ENCODE results near the gene MAP2. TPM values are rescaled to one million over a fixed set of nuclear protein-coding genes. Genes with fewer than 3 reads are reported as not detected.

MAP2 gene
- total RNA-seq, 2 donors from 2014 or later: 0.31 to 0.97 TPM

GRCh38 chr2:209533391-209533790 lies 109.5 kb downstream of the MAP2 start:
- no peak for DNase-seq
- Mint-ChIP-seq H3K4me1 (ENCODE audit: low read depth) (no peaks in the 10 kb centered on the region), H3K9me3 (no peaks in the 10 kb centered on the region), H3K27me3 (ENCODE audit: low read depth) (no peaks in the 10 kb centered on the region), H3K4me3 (no peak overlapping the region), H3K27ac (no peak overlapping the region), H3K36me3 (ENCODE audit: insufficient read depth in 2 of 2) (no peaks in the 10 kb centered on the region)
- no peak for ATAC-seq (replicated peaks in 1 of 2)

- no peak for ATAC-seq (replicated peaks in 1 of 2)
- H3K4me3 Mint-ChIP-seq: no peak overlapping the region
- no peaks in the 10 kb centered on the region for H3K27me3 Mint-ChIP-seq (ENCODE audit: low read depth)
- H3K27ac Mint-ChIP-seq: no peak overlapping the region
- H3K36me3 Mint-ChIP-seq (ENCODE audit: insufficient read depth in 2 of 2): no peaks in the 10 kb centered on the region
- H3K4me1 Mint-ChIP-seq (ENCODE audit: low read depth): no peaks in the 10 kb centered on the region
- H3K9me3 Mint-ChIP-seq: no peaks in the 10 kb centered on the region
- DNase-seq: no peak
Observed at GRCh38 chr2:209534228-209534627, 110.4 kb downstream of the MAP2 start.

- no peaks in the 10 kb centered on the region for H3K36me3 Mint-ChIP-seq (ENCODE audit: insufficient read depth in 2 of 2)
- DNase-seq: no peak
- no peak overlapping the region for H3K27ac Mint-ChIP-seq
- no peaks in the 10 kb centered on the region for H3K27me3 Mint-ChIP-seq (ENCODE audit: low read depth)
- H3K9me3 Mint-ChIP-seq: no peaks in the 10 kb centered on the region
- H3K4me3 Mint-ChIP-seq: no peak overlapping the region
- ATAC-seq (replicated peaks in 1 of 2): no peak
- no peaks in the 10 kb centered on the region for H3K4me1 Mint-ChIP-seq (ENCODE audit: low read depth)
Observed at GRCh38 chr2:209536363-209536762, 112.5 kb downstream of the MAP2 start.

- Mint-ChIP-seq H3K27ac (no peak overlapping the region), H3K9me3 (no peaks in the 10 kb centered on the region), H3K36me3 (ENCODE audit: insufficient read depth in 2 of 2) (no peaks in the 10 kb centered on the region), H3K27me3 (ENCODE audit: low read depth) (no peaks in the 10 kb centered on the region), H3K4me1 (ENCODE audit: low read depth) (no peaks in the 10 kb centered on the region), H3K4me3 (no peak overlapping the region)
- ATAC-seq (replicated peaks in 1 of 2) (no peak), DNase-seq (no peak)
Observed at GRCh38 chr2:209547726-209548125, 123.9 kb downstream of the MAP2 start.

- H3K4me3 Mint-ChIP-seq: no peak overlapping the region
- no peaks in the 10 kb centered on the region for H3K9me3 Mint-ChIP-seq
- DNase-seq (no peak), ATAC-seq (replicated peaks in 1 of 2) (no peak)
- H3K4me1 Mint-ChIP-seq (ENCODE audit: low read depth): no peaks in the 10 kb centered on the region
- no peaks in the 10 kb centered on the region for H3K27me3 Mint-ChIP-seq (ENCODE audit: low read depth)
- H3K36me3 Mint-ChIP-seq (ENCODE audit: insufficient read depth in 2 of 2): no peaks in the 10 kb centered on the region
- H3K27ac Mint-ChIP-seq: no peak overlapping the region
Observed at GRCh38 chr2:209549589-209549988, 125.7 kb downstream of the MAP2 start.

- no peaks in the 10 kb centered on the region for H3K4me1 Mint-ChIP-seq (ENCODE audit: low read depth)
- no peak overlapping the region for H3K4me3 Mint-ChIP-seq
- no peak for DNase-seq
- ATAC-seq (replicated peaks in 1 of 2): no peak
- no peaks in the 10 kb centered on the region for H3K27me3 Mint-ChIP-seq (ENCODE audit: low read depth)
- no peak overlapping the region for H3K27ac Mint-ChIP-seq
- no peaks in the 10 kb centered on the region for H3K9me3 Mint-ChIP-seq
- no peaks in the 10 kb centered on the region for H3K36me3 Mint-ChIP-seq (ENCODE audit: insufficient read depth in 2 of 2)
Observed at GRCh38 chr2:209553913-209554312, 130.1 kb downstream of the MAP2 start.

GRCh38 chr2:209556354-209556961 lies 132.6 kb downstream of the MAP2 start:
- H3K4me3 Mint-ChIP-seq: no peak overlapping the region
- DNase-seq (no peak), ATAC-seq (replicated peaks in 1 of 2) (no peak)
- no peak overlapping the region for H3K27ac Mint-ChIP-seq
- H3K9me3 Mint-ChIP-seq: no peaks in the 10 kb centered on the region
- no peaks in the 10 kb centered on the region for H3K4me1 Mint-ChIP-seq (ENCODE audit: low read depth)
- H3K36me3 Mint-ChIP-seq (ENCODE audit: insufficient read depth in 2 of 2): no peaks in the 10 kb centered on the region
- no peaks in the 10 kb centered on the region for H3K27me3 Mint-ChIP-seq (ENCODE audit: low read depth)

- no peaks in the 10 kb centered on the region for H3K36me3 Mint-ChIP-seq (ENCODE audit: insufficient read depth in 2 of 2)
- H3K9me3 Mint-ChIP-seq: no peaks in the 10 kb centered on the region
- H3K4me1 Mint-ChIP-seq (ENCODE audit: low read depth): no peaks in the 10 kb centered on the region
- H3K4me3 Mint-ChIP-seq: no peak overlapping the region
- no peak for DNase-seq
- no peaks in the 10 kb centered on the region for H3K27me3 Mint-ChIP-seq (ENCODE audit: low read depth)
- no peak for ATAC-seq (replicated peaks in 1 of 2)
- no peak overlapping the region for H3K27ac Mint-ChIP-seq
Observed at GRCh38 chr2:209560911-209561310, 137.1 kb downstream of the MAP2 start.

GRCh38 chr2:209563453-209563852 lies 139.6 kb downstream of the MAP2 start:
- no peak overlapping the region for H3K4me3 Mint-ChIP-seq
- H3K36me3 Mint-ChIP-seq (ENCODE audit: insufficient read depth in 2 of 2): no peaks in the 10 kb centered on the region
- no peak overlapping the region for H3K27ac Mint-ChIP-seq
- no peaks in the 10 kb centered on the region for H3K9me3 Mint-ChIP-seq
- DNase-seq: no peak
- ATAC-seq (replicated peaks in 1 of 2): no peak
- no peaks in the 10 kb centered on the region for H3K4me1 Mint-ChIP-seq (ENCODE audit: low read depth)
- H3K27me3 Mint-ChIP-seq (ENCODE audit: low read depth): no peaks in the 10 kb centered on the region

GRCh38 chr2:209564816-209565215 lies 141.0 kb downstream of the MAP2 start:
- ATAC-seq (replicated peaks in 1 of 2) (no peak), DNase-seq (no peak)
- Mint-ChIP-seq H3K27ac (no peak overlapping the region), H3K9me3 (no peaks in the 10 kb centered on the region), H3K4me1 (ENCODE audit: low read depth) (no peaks in the 10 kb centered on the region), H3K36me3 (ENCODE audit: insufficient read depth in 2 of 2) (no peaks in the 10 kb centered on the region), H3K4me3 (no peak overlapping the region), H3K27me3 (ENCODE audit: low read depth) (no peaks in the 10 kb centered on the region)

GRCh38 chr2:209565896-209566582 lies 142.2 kb downstream of the MAP2 start:
- DNase-seq (no peak), ATAC-seq (replicated peaks in 1 of 2) (no peak)
- Mint-ChIP-seq H3K36me3 (ENCODE audit: insufficient read depth in 2 of 2) (no peaks in the 10 kb centered on the region), H3K9me3 (no peaks in the 10 kb centered on the region), H3K4me3 (no peak overlapping the region), H3K27me3 (ENCODE audit: low read depth) (no peaks in the 10 kb centered on the region), H3K27ac (no peak overlapping the region), H3K4me1 (ENCODE audit: low read depth) (no peaks in the 10 kb centered on the region)

GRCh38 chr2:209570194-209570593 lies 146.3 kb downstream of the MAP2 start:
- Mint-ChIP-seq H3K36me3 (ENCODE audit: insufficient read depth in 2 of 2) (no peaks in the 10 kb centered on the region), H3K27ac (no peak overlapping the region), H3K4me3 (no peak overlapping the region), H3K4me1 (ENCODE audit: low read depth) (no peaks in the 10 kb centered on the region), H3K27me3 (ENCODE audit: low read depth) (no peaks in the 10 kb centered on the region), H3K9me3 (no peaks in the 10 kb centered on the region)
- ATAC-seq (replicated peaks in 1 of 2): no peak
- DNase-seq: no peak

GRCh38 chr2:209574515-209574914 lies 150.7 kb downstream of the MAP2 start:
- DNase-seq (no peak), ATAC-seq (replicated peaks in 1 of 2) (no peak)
- Mint-ChIP-seq H3K9me3 (no peaks in the 10 kb centered on the region), H3K4me3 (no peak overlapping the region), H3K27ac (no peak overlapping the region), H3K4me1 (ENCODE audit: low read depth) (peaks cover 2% of the 10 kb centered on the region), H3K36me3 (ENCODE audit: insufficient read depth in 2 of 2) (no peaks in the 10 kb centered on the region), H3K27me3 (ENCODE audit: low read depth) (no peaks in the 10 kb centered on the region)

All from activated T-cell treated with anti-CD3 and anti-CD28 coated beads, Interleukin-2, amount 50 U/mL, for 72 hours (primary cell).